Glutamatergic neuron (in vitro differentiated cells): ENCODE results near the gene S100A7A. TPM values are rescaled to one million over a fixed set of nuclear protein-coding genes. Genes with fewer than 3 reads are reported as not detected.

Experiments used
- DNase-seq: peaks from one replicate; pipeline ENCODE4 v3.0.0; 2022
- H3K27ac Mint-ChIP-seq: one replicate; pipeline ENCODE4 v1.8.0; 2020; ENCODE audit warnings: mild to moderate bottlenecking, mixed read lengths, inconsistent platforms; ENCODE audit not compliant: unreplicated experiment
- H3K27me3 Mint-ChIP-seq: one replicate; pipeline ENCODE4 v1.8.0; 2020; ENCODE audit warnings: mild to moderate bottlenecking, moderate library complexity, mixed read lengths, inconsistent platforms; ENCODE audit not compliant: unreplicated experiment
- H3K36me3 Mint-ChIP-seq: one replicate; pipeline ENCODE4 v1.8.0; 2020; ENCODE audit warnings: mild to moderate bottlenecking, mixed read lengths, inconsistent platforms; ENCODE audit not compliant: unreplicated experiment
- H3K4me1 Mint-ChIP-seq: one replicate; pipeline ENCODE4 v1.8.0; 2020; ENCODE audit warnings: mild to moderate bottlenecking, low read depth, mixed read lengths, inconsistent platforms; ENCODE audit not compliant: unreplicated experiment
- H3K4me3 Mint-ChIP-seq: one replicate; pipeline ENCODE4 v1.8.0; 2020; ENCODE audit warnings: mild to moderate bottlenecking, mixed read lengths, inconsistent platforms; ENCODE audit not compliant: unreplicated experiment
- H3K9me3 Mint-ChIP-seq: one replicate; pipeline ENCODE4 v1.8.0; 2020; ENCODE audit warnings: mild to moderate bottlenecking, moderate library complexity, mixed read lengths, inconsistent platforms; ENCODE audit not compliant: unreplicated experiment
- total RNA-seq: library from RNA; stranded (reverse); fragmentation: NEBNext Ultra II Directional; extraction: Animal tissue kit (Norgen Biotek cat#: 25700); gene quantifications from one replicate; pipeline ENCODE4 v1.2.1, GENCODE V29; 2021; ENCODE audit not compliant: unreplicated experiment
- TF ChIP-seq, protein P1 (sequence below): fragments of 200-600 bp; sonication (generic); IDR thresholded peaks from one replicate; pipeline ENCODE4 v1.5.0; 2021; ENCODE audit not compliant: partially characterized antibody, unreplicated experiment

The S100A7A gene
- total RNA-seq, 1 donor from 2014 or later: not detected

DNA sequence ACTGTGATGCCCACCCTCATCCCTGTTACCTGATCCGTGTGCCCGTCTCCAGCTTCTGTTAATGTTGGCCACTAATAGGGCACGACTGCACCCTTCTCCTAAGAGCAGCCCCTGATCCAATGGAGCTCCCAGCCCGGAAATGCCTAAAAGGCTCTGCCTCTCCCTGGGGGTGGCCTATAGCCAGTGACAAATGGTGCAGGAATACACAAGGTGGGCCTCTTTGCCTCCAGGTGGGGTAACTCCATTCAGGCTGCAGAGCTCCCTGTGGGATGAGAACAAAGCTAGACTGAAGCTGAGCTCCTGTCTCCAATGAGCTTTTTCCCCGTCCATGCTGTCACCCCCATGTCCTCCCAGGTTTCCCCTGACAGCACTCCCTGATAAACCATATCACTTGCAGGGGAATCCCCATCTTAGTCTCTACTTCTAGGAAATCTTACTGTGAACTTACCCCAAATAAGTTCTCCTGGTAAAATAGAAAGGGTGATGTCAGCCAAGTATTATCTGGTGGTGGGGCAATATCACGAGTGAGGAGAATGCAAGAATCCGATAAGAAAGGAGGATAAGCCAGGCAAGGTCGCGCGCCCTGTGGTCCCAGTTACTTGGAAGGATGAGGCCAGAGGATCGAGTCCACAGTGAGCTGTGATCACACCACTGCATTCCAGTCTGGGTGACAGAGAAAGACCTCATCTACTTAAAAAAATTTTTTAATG is 18.6 kb downstream of the S100A7A start:
- no peak overlapping the region for H3K4me3 Mint-ChIP-seq
- no peak for DNase-seq

DNA sequence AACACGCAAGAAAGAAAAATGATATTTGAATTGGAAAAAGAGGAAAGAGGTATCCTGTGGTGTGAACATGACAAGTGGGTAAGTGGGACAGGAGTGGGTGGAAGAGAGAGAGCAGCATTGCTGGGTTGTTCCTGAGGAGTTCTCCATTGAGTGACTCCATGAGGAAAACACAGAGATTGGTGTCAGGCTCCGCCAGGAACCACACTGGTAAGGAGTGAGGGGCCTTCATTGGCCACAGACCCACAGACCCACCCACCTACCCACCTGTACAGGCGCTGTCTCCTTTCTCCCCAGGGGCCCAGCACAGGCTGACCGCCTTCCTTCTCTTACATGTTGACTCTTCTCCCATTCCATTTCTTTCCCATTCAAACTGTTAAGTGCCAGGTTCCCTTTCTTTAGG is 20.9 kb downstream of the S100A7A start:
- H3K27me3 Mint-ChIP-seq: peaks cover 4% of the 10 kb centered on the region
- H3K27ac Mint-ChIP-seq: no peak overlapping the region
- DNase-seq: no peak

More for the DNA sequence above, 18.6 kb downstream of the S100A7A start:
- H3K27ac Mint-ChIP-seq: no peak overlapping the region
- TF ChIP-seq, protein P1, sequence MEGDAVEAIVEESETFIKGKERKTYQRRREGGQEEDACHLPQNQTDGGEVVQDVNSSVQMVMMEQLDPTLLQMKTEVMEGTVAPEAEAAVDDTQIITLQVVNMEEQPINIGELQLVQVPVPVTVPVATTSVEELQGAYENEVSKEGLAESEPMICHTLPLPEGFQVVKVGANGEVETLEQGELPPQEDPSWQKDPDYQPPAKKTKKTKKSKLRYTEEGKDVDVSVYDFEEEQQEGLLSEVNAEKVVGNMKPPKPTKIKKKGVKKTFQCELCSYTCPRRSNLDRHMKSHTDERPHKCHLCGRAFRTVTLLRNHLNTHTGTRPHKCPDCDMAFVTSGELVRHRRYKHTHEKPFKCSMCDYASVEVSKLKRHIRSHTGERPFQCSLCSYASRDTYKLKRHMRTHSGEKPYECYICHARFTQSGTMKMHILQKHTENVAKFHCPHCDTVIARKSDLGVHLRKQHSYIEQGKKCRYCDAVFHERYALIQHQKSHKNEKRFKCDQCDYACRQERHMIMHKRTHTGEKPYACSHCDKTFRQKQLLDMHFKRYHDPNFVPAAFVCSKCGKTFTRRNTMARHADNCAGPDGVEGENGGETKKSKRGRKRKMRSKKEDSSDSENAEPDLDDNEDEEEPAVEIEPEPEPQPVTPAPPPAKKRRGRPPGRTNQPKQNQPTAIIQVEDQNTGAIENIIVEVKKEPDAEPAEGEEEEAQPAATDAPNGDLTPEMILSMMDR: no peak
- peaks cover 1% of the 10 kb centered on the region for H3K4me1 Mint-ChIP-seq
- peaks cover 6% of the 10 kb centered on the region for H3K27me3 Mint-ChIP-seq
- H3K36me3 Mint-ChIP-seq: peaks cover 5% of the 10 kb centered on the region
- peaks cover 9% of the 10 kb centered on the region for H3K9me3 Mint-ChIP-seq

DNA sequence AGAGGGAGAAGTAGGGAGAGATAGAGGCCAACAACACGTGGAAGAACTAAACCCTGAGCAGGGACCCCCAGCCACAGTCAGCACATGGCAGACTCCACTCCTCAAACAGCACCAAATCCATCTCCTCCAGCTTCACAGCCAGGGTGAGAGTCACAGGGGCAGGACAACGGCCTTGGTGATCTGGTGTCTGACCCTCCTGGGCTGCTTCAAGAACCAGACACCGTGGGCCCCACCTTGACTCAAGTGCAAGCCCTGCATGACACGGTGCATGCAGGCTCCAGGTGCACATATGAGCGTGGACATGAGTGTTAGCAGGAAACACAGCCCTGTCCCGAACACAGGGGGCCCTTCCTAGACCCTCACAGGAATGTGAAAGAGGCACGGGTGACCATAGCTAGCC is 22.3 kb downstream of the S100A7A start:
- Mint-ChIP-seq H3K4me1 (no peaks in the 10 kb centered on the region), H3K27ac (no peak overlapping the region), H3K36me3 (peaks cover 5% of the 10 kb centered on the region), H3K27me3 (peaks cover 2% of the 10 kb centered on the region), H3K9me3 (peaks cover 4% of the 10 kb centered on the region), H3K4me3 (no peak overlapping the region)
- TF ChIP-seq, protein P1: no peak
- DNase-seq: no peak

More for the DNA sequence above, 20.9 kb downstream of the S100A7A start:
- peaks cover 5% of the 10 kb centered on the region for H3K36me3 Mint-ChIP-seq
- no peaks in the 10 kb centered on the region for H3K4me1 Mint-ChIP-seq
- no peak overlapping the region for H3K4me3 Mint-ChIP-seq
- TF ChIP-seq, protein P1: no peak
- peaks cover 4% of the 10 kb centered on the region for H3K9me3 Mint-ChIP-seq

DNA sequence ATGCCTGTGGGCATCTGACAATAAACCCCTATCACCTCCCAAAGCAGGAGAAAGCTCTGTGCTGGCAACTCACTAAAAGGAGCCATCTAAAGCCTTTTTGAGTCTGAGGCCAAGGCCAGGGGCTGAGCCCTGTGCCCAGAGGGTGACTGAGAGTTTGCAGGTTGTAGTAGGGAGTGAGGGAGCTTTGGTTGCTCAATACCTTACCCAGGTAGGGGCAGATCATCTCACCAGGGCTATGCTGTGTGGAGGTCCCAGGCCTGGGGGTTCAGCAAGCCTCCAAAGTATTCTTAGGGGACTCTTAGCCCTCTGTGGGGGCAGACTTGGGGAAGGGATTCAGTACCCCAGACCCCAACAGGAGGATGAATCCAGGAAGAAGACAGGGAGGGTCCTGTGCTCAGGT is 23.0 kb downstream of the S100A7A start:
- Mint-ChIP-seq H3K9me3 (peaks cover 2% of the 10 kb centered on the region), H3K4me3 (no peak overlapping the region), H3K27ac (no peak overlapping the region), H3K36me3 (peaks cover 5% of the 10 kb centered on the region), H3K27me3 (peaks cover 2% of the 10 kb centered on the region), H3K4me1 (no peaks in the 10 kb centered on the region)
- no peak for DNase-seq
- TF ChIP-seq, protein P1: no peak

DNA sequence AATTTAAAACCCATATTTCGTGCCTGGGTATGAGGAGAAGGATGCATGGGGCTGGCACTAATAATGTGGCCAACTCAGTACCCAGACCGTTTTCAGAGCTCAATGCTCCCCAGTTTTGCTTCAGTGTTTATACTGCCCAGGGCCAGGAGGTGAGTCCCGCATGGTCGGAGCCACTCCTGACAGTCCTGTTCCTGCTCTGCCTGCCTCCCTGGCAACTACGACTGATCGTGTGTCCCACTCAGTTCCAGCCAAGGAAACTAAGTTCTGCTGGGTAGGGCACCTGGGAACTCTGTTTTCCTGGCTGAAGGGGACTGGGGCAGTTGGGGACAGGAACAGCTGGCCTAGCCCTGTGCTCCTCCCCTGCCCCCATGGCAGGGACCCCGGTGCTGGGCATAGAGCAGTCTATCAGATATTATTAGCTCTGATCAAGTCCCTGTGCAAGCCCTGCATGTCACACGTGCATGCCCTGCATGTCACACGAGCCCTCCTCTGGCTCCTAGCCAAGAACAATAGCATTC is 25.0 kb downstream of the S100A7A start:
- no peak overlapping the region for H3K27ac Mint-ChIP-seq
- peaks cover 5% of the 10 kb centered on the region for H3K36me3 Mint-ChIP-seq
- H3K4me3 Mint-ChIP-seq: no peak overlapping the region
- H3K4me1 Mint-ChIP-seq: no peaks in the 10 kb centered on the region
- H3K9me3 Mint-ChIP-seq: peaks cover 1% of the 10 kb centered on the region
- TF ChIP-seq, protein P1: no peak
- DNase-seq: no peak
- H3K27me3 Mint-ChIP-seq: peaks cover 7% of the 10 kb centered on the region
